ENCODE measurements around the gene KIF26B.

- TF ChIP-seq CTCF (conservative IDR thresholded peaks at IDR 0.05; ENCODE audit: low read depth, low read length) (no peak), POLR2A (IDR thresholded peaks at IDR 0.05; ENCODE audit: low read depth, low read length) (no peak), RAD21 (IDR thresholded peaks at IDR 0.05; ENCODE audit: low read length) (no peak), USF2 (IDR thresholded peaks at IDR 0.05; ENCODE audit: low read depth, low read length) (no peak), MXI1 (IDR thresholded peaks at IDR 0.05; ENCODE audit: borderline replicate concordance, low read depth, low read length) (no peak), SMC3 (IDR thresholded peaks at IDR 0.05; ENCODE audit: low read depth, low read length) (no peak), CEBPB (IDR thresholded peaks at IDR 0.05; ENCODE audit: low read depth, low read length) (no peak), FOS (IDR thresholded peaks at IDR 0.05; ENCODE audit: low read depth, low read length) (no peak), CHD1 (IDR thresholded peaks at IDR 0.05; ENCODE audit: low read depth, low read length) (no peak), MAZ (IDR thresholded peaks at IDR 0.05; ENCODE audit: borderline replicate concordance, low read depth, low read length) (no peak), MAFK (IDR thresholded peaks at IDR 0.05; ENCODE audit: low read depth, low read length) (no peak)
Observed at GRCh38 chr1:245255783-245256182, 101.0 kb downstream of the KIF26B start.

All from IMR-90 (cell line).